ENCODE measurements around the gene PTBP2. TPM values are rescaled to one million over a fixed set of nuclear protein-coding genes. Genes with fewer than 3 reads are reported as not detected.

The PTBP2 gene
- total and polyA plus RNA-seq, 2 of the 8 experiments (the other 6 are each of a cell fraction or from before 2014, with no cell fraction given): 24.2 to 61.7 TPM

DNA sequence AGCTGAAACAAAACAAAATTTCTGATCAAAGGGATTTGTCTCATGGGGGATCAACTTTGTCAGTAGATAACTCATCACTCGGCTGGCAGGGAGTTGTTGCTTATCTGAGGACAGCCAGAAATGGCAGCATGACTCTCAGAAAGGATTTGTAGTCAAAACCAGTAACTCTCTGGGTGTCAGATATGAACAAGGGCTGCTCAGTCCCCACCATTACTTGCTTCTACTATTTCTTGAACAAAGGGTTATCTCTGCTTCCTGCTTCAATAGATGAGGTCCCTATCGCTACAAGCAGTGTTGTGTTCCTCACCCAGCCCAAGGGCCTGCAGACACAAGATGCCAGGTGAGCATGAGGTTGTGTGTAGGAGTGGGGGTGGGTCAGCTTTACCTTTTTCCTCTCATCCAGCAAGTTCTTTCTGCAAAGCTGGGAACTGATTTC lies 116.2 kb downstream of the PTBP2 start:
- Histone ChIP-seq H3K4ac (replicated peaks; ENCODE audit: insufficient read length, low read depth, low read length) (no peak overlapping the region), H4K5ac (ENCODE audit: insufficient read length, low read depth, low read length) (no peak overlapping the region), H3K4me3 (ENCODE audit: extremely low read depth in 1 of 4, insufficient read depth in 2 of 4, low read depth in 3 of 4, low read length in 4 of 4) (no peak overlapping the region), H4K20me1 (replicated peaks in 1 of 2; ENCODE audit: control insufficient read depth in 1 of 2, insufficient read depth in 2 of 2, low read length in 2 of 2) (no peaks in the 10 kb centered on the region), H3K9ac (replicated peaks in 1 of 4; ENCODE audit: extremely low read depth in 1 of 4, low read depth in 3 of 4, low read length in 3 of 4) (no peak overlapping the region), H3K27ac (ENCODE audit: low read depth, low read length) (no peak overlapping the region), H2AFZ (ENCODE audit: low read length) (no peak overlapping the region), H3K14ac (ENCODE audit: insufficient read length) (no peak overlapping the region), H3K79me2 (ENCODE audit: control insufficient read depth in 1 of 2, insufficient read depth in 2 of 2, low read length in 2 of 2) (no peaks in the 10 kb centered on the region), H3K79me1 (ENCODE audit: low read depth, low read length) (no peaks in the 10 kb centered on the region), H3K23me2 (ENCODE audit: low read depth, low read length) (no peaks in the 10 kb centered on the region), H4K8ac (ENCODE audit: extremely low read depth, insufficient read depth, low read length) (no peak overlapping the region), H3K9me3 (ENCODE audit: insufficient read depth in 2 of 2, low read depth in 1 of 2, low read length in 1 of 2) (no peaks in the 10 kb centered on the region), H3K4me2 (ENCODE audit: insufficient read depth in 1 of 2, low read depth in 2 of 2, low read length in 2 of 2) (no peak overlapping the region), H2AK5ac (ENCODE audit: low read depth, low read length) (no peak overlapping the region), H3K27me3 (replicated peaks in 1 of 4; ENCODE audit: control insufficient read depth in 3 of 4, extremely low read depth in 1 of 4, insufficient read depth in 3 of 4, low read length in 3 of 4) (no peaks in the 10 kb centered on the region), H2BK20ac (ENCODE audit: low read length) (no peak overlapping the region), H3K23ac (ENCODE audit: insufficient read length) (no peak overlapping the region), H3K18ac (ENCODE audit: extremely low read depth, low read length) (no peak overlapping the region), H3K56ac (replicated peaks; ENCODE audit: insufficient read length, low read depth, low read length) (no peak overlapping the region), H2BK15ac (ENCODE audit: low read length) (no peak overlapping the region), H2BK5ac (ENCODE audit: low read depth, low read length) (no peak overlapping the region), H4K91ac (replicated peaks; ENCODE audit: insufficient read length, low read length) (no peak overlapping the region), H3K36me3 (ENCODE audit: control insufficient read depth in 2 of 4, insufficient read depth in 4 of 4, low read length in 3 of 4) (no peaks in the 10 kb centered on the region), H3K4me1 (replicated peaks in 1 of 4; ENCODE audit: control insufficient read depth in 3 of 4, insufficient read depth in 4 of 4, low read length in 3 of 4) (no peaks in the 10 kb centered on the region; a peak in 1 of 7 replicates), H2BK12ac (ENCODE audit: low read depth, low read length) (no peak overlapping the region), H2BK120ac (replicated peaks; ENCODE audit: low read depth, low read length) (no peak overlapping the region)
- no peak for TF ChIP-seq TAF7 (optimal IDR thresholded peaks at IDR 0.05; ENCODE audit: borderline replicate concordance, low read depth, low read length)
- TF ChIP-seq NRF1 (IDR thresholded peaks at IDR 0.05; ENCODE audit: low read depth, low read length): no peak
- TF ChIP-seq CHD1 (IDR thresholded peaks at IDR 0.05; ENCODE audit: low read depth, low read length): no peak
- TF ChIP-seq RFX5 (IDR thresholded peaks at IDR 0.05; ENCODE audit: borderline replicate concordance, low read depth, low read length): no peak
- TF ChIP-seq CTBP2 (IDR thresholded peaks at IDR 0.05; ENCODE audit: borderline replicate concordance, insufficient read depth, insufficient read length, low read length): no peak
- TF ChIP-seq, protein P1, sequence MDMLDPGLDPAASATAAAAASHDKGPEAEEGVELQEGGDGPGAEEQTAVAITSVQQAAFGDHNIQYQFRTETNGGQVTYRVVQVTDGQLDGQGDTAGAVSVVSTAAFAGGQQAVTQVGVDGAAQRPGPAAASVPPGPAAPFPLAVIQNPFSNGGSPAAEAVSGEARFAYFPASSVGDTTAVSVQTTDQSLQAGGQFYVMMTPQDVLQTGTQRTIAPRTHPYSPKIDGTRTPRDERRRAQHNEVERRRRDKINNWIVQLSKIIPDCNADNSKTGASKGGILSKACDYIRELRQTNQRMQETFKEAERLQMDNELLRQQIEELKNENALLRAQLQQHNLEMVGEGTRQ (IDR thresholded peaks at IDR 0.05; ENCODE audit: low read length): no peak
- TF ChIP-seq BCL11A (IDR thresholded peaks at IDR 0.05; ENCODE audit: low read depth in 2 of 2, low read length in 2 of 2): no peak
- TF ChIP-seq RAD21 (IDR thresholded peaks at IDR 0.05 in 1 of 2, conservative IDR thresholded peaks at IDR 0.05 in 1 of 2; ENCODE audit: low read depth in 2 of 2, low read length in 2 of 2): no peak
- 88% methylated on average over 2 of the region's 2 CpGs; no CpG with 5 or more reads in 1 of the 2 experiments for WGBS, 2 experiments (ENCODE audit: extremely low coverage in 1 of 2, insufficient coverage in 1 of 2, insufficient read length in 1 of 2, insufficient replicate concordance in 2 of 2, low coverage in 1 of 2, low lambda C conversion rate in 2 of 2, missing lambda C conversion rate in 1 of 2)
- POLR2A ChIA-PET (ENCODE audit: partially characterized antibody): no interaction called here
- no peak for FAIRE-seq
- CTCF ChIA-PET (ENCODE audit: partially characterized antibody): interaction anchor here (1.8 kb wide), 1 partner anchor 8 kb away, joined by 9 read pairs; no protein-coding TSS in a partner anchor
- DNase-seq (ENCODE audit: low read depth in 1 of 2, low spot score in 2 of 2): no peak

Measured in H1 (cell line).